T-helper 2 cell treated with Interferon-gamma antibody and Interleukin-4, amounts not matched to agents 5 μg/mL and 100 μg/mL, for 36 hours (primary cell): Measurements from ENCODE around the gene SFSWAP.
"Not testable (repeated sequence)": the region's sequence is repeated elsewhere in the genome, so short reads cannot be mapped to it uniquely, and the experiment has no call there.

Experiments
- DNase-seq: peaks from one replicate; pipeline ENCODE4 v3.0.0; 2021; ENCODE audit warnings: low spot score
- H3K27ac Mint-ChIP-seq: one replicate; pipeline ENCODE4 v1.8.0; 2021; ENCODE audit warnings: mild to moderate bottlenecking, mixed read lengths
- H3K27me3 Mint-ChIP-seq: one replicate; pipeline ENCODE4 v1.8.0; 2021; ENCODE audit warnings: low read depth, mixed read lengths
- H3K36me3 Mint-ChIP-seq: one replicate; pipeline ENCODE4 v1.8.0; 2021; ENCODE audit warnings: low read depth, mixed read lengths
- H3K4me1 Mint-ChIP-seq: one replicate; pipeline ENCODE4 v1.8.0; 2021; ENCODE audit warnings: low read depth, mixed read lengths
- H3K4me3 Mint-ChIP-seq: one replicate; pipeline ENCODE4 v1.8.0; 2022; ENCODE audit warnings: mild to moderate bottlenecking, moderate library complexity, mixed read lengths
- H3K9me3 Mint-ChIP-seq: one replicate; pipeline ENCODE4 v1.8.0; 2021; ENCODE audit warnings: mixed read lengths

The SFSWAP gene

DNA sequence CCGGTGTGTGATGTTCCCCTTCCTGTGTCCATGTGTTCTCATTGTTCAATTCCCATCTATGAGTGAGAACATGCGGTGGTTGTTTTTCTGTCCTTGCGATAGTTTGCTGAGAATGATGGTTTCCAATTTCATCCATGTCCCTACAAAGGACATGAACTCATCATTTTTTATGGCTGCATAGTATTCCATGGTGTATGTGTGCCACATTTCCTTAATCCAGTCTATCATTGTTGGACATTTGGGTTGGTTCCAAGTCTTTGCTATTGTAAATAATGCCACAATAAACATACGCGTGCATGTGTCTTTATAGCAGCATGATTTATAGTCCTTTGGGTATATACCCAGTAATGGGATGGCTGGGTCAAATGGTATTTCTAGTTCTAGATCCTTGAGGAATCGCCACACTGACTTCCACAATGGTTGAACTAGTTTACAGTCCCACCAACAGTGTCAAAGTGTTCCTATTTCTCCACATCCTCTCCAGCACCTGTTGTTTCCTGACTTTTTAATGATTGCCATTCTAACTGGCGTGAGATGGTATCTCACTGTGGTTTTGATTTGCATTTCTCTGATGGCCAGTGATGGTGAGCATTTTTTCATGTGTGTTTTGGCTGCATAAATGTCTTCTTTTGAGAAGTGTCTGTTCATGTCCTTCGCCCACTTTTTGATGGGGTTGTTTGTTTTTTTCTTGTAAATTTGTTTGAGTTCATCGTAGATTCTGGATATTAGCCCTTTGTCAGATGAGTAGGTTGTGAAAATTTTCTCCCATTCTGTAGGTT lies 98.8 kb downstream of the SFSWAP start:
- H3K4me1 Mint-ChIP-seq, DNase-seq, H3K27me3 Mint-ChIP-seq: not testable (repeated sequence)
- peaks cover 13% of the 10 kb centered on the region for H3K9me3 Mint-ChIP-seq
- peak overlapping the region; percentile 55 for H3K27ac Mint-ChIP-seq
- H3K36me3 Mint-ChIP-seq: peaks cover 12% of the 10 kb centered on the region
- H3K4me3 Mint-ChIP-seq: peak overlapping the region; percentile 65

DNA sequence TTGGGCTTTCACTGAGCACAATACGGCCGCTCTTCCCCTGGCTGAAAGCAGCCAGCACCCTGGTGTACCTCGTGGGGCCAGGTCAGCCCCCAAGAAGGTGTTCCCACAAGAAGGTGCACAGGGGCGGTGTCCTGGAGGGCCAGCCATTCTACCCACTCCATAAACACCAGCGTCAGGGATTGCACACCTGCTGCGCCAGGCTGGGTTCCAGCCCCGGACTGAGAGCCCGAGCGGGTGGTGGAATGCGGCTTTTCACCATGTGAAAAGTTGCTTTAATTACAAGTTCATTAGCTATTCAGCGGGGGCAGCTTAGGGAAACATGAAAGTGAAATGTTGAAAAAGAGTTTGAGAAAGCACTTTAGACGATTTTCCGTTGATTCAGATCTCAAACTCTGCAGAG lies 99.8 kb downstream of the SFSWAP start:
- Mint-ChIP-seq H3K27ac (no peak overlapping the region), H3K4me3 (no peak overlapping the region), H3K4me1 (no peaks in the 10 kb centered on the region), H3K9me3 (peaks cover 13% of the 10 kb centered on the region), H3K27me3 (no peaks in the 10 kb centered on the region), H3K36me3 (peaks cover 10% of the 10 kb centered on the region)
- no peak for DNase-seq

DNA sequence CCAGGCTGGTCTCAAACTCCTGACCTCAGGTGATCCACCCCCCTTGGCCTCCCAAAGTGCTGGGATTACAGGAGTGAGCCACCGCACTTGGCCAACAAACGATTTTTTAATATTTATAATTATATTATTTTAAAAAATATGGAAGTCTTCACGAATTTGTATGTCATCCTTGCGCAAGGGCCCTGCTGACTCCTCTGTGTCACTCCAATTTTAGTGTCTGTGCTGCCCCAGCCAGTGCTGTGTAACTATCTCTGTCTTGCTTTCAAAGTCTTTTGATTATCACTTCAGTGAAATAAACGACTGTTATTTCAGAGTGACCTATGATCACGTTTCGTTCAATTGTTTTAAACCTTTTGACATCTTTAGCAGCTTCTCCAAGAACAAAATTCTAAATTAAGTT lies 104.2 kb downstream of the SFSWAP start:
- H3K27me3 Mint-ChIP-seq: no peaks in the 10 kb centered on the region
- H3K27ac Mint-ChIP-seq: no peak overlapping the region
- no peak for DNase-seq
- peaks cover 10% of the 10 kb centered on the region for H3K36me3 Mint-ChIP-seq
- H3K4me1 Mint-ChIP-seq: no peaks in the 10 kb centered on the region
- no peak overlapping the region for H3K4me3 Mint-ChIP-seq
- peaks cover 13% of the 10 kb centered on the region for H3K9me3 Mint-ChIP-seq

DNA sequence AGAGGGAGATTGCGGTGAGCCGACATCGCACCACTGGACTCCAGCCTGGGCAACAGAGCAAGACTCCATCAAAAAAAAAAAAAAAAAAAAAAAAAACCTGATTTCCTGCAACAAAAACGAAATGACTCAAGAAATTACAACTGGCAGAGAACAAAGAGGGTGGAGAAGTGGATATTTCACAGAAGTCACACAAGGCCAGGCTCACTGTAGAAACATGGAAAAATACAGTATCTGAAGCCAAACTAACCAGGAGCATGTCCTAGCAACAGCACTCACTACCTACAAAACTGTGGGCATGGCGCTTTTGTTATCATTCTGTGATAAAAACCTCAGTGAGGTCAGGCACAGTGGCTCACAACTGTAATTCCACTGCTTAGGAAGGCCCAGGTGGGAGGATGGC lies 105.6 kb downstream of the SFSWAP start:
- no peak overlapping the region for H3K27ac Mint-ChIP-seq
- peaks cover 13% of the 10 kb centered on the region for H3K9me3 Mint-ChIP-seq
- no peaks in the 10 kb centered on the region for H3K4me1 Mint-ChIP-seq
- peaks cover 10% of the 10 kb centered on the region for H3K36me3 Mint-ChIP-seq
- no peak overlapping the region for H3K4me3 Mint-ChIP-seq
- H3K27me3 Mint-ChIP-seq: no peaks in the 10 kb centered on the region
- DNase-seq: no peak

DNA sequence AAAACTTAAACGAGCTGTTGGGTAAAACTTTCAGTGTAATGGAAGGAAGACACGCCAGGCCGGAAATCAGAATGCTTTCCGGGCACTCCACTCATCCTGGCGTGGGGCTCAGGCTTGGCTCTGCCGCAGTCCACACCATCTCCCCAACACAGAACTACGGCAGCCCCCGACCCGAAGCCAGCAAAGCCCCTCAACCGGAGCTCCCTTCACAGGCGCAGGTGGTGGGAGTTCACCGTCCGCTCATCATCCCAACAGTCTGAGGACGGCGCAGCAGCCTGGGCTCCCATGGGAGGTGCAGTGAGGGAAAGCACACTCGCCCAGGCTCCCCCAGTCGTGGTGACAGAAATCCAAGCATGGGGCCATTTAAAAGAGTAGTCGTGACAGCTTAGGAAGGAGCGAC lies 106.4 kb downstream of the SFSWAP start:
- no peak overlapping the region for H3K4me3 Mint-ChIP-seq
- H3K9me3 Mint-ChIP-seq: peaks cover 8% of the 10 kb centered on the region
- no peak for DNase-seq
- no peaks in the 10 kb centered on the region for H3K27me3 Mint-ChIP-seq
- H3K4me1 Mint-ChIP-seq: no peaks in the 10 kb centered on the region
- H3K36me3 Mint-ChIP-seq: peaks cover 5% of the 10 kb centered on the region
- H3K27ac Mint-ChIP-seq: no peak overlapping the region

DNA sequence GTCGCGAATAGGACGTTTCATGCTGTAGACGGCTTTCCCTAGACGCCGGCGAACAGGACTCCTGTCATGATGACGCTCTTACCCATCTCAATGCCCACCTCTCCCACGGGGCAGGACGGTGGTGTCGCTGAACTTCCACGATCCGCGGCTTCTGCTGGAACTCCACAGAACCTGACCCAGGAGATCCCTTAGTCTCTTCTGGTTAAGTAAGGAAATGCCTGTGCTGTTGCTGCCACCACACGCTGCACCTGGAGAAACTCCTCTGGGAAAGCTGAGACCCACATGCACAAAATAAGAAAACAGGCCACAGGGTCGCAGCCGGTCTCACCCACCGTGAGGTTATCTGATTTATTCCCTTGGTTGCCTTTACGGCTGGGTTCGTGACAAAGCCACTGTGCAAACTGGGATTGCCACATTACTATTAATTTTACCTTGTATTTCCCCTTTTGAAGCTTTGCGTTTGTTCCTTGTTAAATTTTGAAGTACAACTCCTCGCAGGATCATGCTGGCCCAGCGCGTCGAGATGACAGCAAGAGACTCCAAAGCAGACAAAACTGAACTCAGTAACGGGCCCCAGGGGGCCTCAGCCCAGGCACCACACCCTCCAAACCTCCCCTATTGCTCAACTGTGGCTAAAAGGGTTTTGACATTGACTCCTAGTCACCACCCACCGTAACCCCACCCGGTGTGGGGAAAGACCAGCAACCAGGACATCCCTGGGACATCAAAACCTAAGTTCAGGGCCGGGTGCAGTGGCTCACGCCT lies 108.1 kb downstream of the SFSWAP start:
- Mint-ChIP-seq H3K4me1 (no peaks in the 10 kb centered on the region), H3K36me3 (no peaks in the 10 kb centered on the region), H3K9me3 (no peaks in the 10 kb centered on the region), H3K27ac (no peak overlapping the region), H3K27me3 (no peaks in the 10 kb centered on the region), H3K4me3 (no peak overlapping the region)
- no peak for DNase-seq

DNA sequence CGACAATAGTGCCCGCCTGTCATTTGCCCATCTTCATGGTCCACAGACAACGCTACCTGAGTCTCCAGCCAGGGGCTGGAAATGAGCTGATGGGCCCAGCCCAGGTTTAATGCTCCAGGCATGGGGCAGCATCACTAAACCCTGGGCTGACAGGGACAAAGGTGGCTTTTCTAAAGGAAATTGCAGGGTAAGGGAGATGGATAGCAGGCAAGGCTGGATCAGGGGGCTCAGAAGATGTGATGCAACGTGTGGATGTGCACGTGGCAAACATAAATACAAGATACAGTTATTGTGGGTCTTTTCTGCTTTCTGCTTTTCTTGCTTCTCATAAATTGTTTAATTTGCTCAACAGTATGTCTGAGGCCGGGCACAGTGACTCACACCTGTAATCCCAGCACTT lies 113.6 kb downstream of the SFSWAP start:
- no peak overlapping the region for H3K27ac Mint-ChIP-seq
- no peaks in the 10 kb centered on the region for H3K36me3 Mint-ChIP-seq
- DNase-seq: no peak

DNA sequence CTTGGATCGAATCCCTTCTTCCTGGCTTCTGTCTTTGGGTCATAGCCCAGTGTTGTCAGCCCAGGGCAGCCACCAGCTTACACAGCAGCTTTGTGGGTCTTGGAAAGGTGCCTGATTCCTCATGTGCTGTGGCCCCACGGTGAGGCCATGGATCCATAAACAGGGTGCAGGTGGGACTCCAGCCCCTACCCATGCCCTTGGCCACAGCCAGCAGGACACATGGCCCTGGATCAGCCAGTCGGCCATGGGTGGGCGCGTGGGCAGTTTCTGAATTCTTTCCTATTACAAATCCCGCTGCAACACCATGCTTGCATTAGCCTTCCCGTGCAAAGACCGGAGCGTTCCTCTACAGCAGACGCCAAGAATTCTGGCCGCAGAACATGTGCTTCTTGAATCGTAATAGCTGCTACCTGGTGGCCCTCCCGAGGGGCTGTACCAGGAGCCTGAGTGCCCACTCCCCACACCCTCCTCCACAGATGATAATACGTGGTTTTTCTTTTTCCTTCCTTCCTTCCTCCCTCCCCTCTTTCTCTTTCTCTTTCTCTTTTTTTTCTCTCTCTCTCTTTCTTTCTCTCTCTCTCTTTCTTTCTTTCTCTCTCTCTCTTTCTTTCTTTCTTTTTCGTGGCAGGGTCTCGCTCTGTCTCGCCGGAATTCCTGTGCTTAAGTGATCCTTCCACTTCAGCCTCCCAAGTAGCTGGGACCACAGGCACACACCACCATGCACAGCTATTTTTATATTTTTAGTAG lies 114.4 kb downstream of the SFSWAP start:
- Mint-ChIP-seq H3K27me3 (peaks cover 29% of the 10 kb centered on the region), H3K4me1 (no peaks in the 10 kb centered on the region), H3K4me3 (no peak overlapping the region), H3K36me3 (no peaks in the 10 kb centered on the region), H3K27ac (no peak overlapping the region), H3K9me3 (no peaks in the 10 kb centered on the region)
- no peak for DNase-seq

More for the DNA sequence above, 113.6 kb downstream of the SFSWAP start:
- H3K27me3 Mint-ChIP-seq: peaks cover 26% of the 10 kb centered on the region
- no peaks in the 10 kb centered on the region for H3K4me1 Mint-ChIP-seq
- no peak overlapping the region for H3K4me3 Mint-ChIP-seq
- H3K9me3 Mint-ChIP-seq: no peaks in the 10 kb centered on the region

DNA sequence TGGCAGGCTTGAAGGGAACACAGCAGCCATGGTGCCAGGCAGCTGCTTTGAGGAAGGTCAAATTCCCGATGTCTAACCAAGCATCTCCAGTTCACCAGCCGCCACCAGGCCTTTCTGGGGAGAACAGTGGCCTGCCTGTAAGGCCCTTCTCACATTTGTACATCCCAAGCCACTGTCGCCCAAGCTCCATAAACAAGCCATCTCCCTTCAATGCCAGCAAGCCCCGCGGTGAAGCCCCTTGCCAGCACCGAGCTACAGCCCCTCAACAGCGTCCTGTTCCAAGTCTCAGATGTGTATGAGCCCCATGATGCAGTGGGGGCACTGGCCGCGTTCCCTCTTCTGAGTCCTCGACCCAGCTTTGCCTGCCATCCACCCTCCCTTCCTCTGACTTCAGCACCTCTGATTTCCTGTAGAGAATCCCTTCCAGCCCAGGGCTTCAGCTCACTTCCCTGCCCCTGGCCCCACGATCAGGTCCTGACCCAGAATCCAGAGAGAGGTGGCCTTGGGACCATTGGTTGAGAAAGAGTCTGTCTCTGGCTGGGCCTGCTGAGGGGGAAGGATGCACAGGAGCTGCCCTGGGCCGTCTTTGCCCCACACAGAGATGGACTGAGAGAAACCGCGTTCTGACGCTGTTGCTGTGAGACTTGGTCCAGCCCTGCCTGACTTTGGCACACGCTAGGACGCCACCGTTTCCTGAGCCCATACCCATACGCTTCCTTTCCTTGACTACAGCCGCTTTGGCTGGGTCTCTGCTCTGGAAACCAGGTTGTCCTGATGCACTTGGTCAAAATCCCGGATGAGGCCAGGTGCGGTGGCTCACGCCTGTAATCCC lies 115.4 kb downstream of the SFSWAP start:
- Mint-ChIP-seq H3K36me3 (no peaks in the 10 kb centered on the region), H3K4me3 (no peak overlapping the region), H3K27me3 (peaks cover 35% of the 10 kb centered on the region), H3K4me1 (no peaks in the 10 kb centered on the region), H3K27ac (no peak overlapping the region), H3K9me3 (no peaks in the 10 kb centered on the region)
- DNase-seq: no peak

DNA sequence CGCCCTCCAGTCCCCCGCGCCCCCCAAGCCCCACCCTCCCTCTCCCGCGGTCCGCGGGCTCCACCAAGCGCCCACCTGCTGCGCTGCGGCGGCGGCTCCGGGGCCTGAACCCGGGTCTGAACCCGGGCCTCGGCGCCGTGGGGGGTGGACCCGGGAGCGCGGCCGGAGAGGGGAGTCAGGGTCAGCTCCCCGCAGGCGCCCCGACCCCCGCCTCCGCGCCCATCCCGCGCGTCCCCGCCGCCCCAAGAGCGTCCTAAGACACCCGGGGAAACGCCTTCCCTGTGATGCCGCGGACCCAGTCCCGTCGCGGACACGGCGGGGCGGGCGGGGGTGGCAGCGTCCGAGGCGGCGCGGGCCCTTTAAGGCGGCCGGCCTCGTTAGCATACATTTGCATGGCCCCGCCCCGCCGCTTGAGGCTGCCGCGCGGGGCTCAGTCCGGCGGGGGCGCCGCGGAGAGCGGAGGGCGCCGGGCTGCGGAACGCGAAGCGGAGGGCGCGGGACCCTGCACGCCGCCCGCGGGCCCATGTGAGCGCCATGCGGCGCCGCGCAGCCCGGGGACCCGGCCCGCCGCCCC lies 117.2 kb downstream of the SFSWAP start, which contains the start of gene MMP17:
MMP17 (plus strand) TSS at position 433 of the 574 bp plus-strand sequence; CDS start at position 535, 102 bp downstream.
- Mint-ChIP-seq H3K36me3 (no peaks in the 10 kb centered on the region), H3K4me3 (peak within 1 kb of the TSS; percentile 38), H3K4me1 (no peaks in the 10 kb centered on the region), H3K27me3 (peaks cover 43% of the 10 kb centered on the region), H3K27ac (no peak within 1 kb of the TSS), H3K9me3 (no peaks in the 10 kb centered on the region)
- peak; percentile 31 for DNase-seq

DNA sequence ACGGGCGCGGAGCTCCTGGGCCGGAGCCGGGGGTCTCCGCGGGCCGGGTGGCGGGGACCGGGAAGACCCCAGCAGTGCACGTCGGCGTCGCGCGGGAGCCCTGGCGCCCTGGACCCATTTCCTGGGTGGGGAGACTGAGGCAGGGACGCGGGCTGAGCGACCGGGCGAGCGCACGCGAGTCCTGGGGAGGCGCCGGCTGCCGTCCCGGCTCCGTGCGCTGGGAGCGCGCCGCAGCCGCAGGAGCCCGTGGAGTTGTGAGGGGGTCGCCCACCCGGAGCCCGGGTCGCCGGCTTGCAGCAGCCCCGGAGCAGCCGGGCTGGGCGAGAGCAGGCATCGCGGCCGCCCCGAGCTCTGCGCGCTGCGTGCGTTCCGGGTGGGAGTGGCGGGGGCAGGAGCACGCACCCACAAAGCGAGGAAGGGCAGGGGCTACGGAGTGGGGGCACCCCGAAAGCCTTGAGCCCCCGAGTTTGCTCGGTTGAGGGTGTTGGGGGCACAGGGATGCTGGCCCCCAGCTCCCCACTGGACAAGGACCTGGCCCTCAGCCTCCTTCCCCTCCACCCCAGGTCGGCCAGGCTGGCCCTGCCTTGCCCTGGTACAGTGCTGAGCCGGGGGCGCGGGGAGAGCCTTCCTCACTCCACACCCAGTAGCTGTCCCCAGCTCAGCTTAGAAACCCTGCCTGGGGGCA lies 117.9 kb downstream of the SFSWAP start:
- no peak overlapping the region for H3K27ac Mint-ChIP-seq
- H3K9me3 Mint-ChIP-seq: no peaks in the 10 kb centered on the region
- no peaks in the 10 kb centered on the region for H3K36me3 Mint-ChIP-seq
- peak overlapping the region; percentile 38 for H3K4me3 Mint-ChIP-seq
- H3K27me3 Mint-ChIP-seq: peaks cover 47% of the 10 kb centered on the region
- H3K4me1 Mint-ChIP-seq: no peaks in the 10 kb centered on the region
- DNase-seq: no peak

DNA sequence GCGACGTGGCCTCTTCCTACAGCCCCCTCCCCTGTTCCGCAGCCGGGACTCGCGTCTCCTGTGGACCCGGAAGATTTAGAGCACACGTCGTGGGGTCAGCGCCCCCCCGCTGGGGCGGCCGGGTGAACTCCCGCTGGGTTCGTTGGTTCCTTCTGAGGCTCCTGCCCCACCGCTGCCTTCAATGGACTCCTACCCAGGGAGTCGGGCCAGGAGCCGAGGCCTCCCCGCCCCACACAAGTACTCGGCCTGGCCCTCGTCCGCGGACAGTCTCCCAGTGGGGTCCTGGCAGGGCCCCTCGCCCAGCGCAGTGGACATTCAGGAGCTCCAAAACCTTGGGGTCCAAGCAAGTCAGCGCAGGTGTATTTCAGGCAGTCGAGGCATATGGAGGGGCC lies 118.5 kb downstream of the SFSWAP start:
- DNase-seq: no peak
- no peak overlapping the region for H3K27ac Mint-ChIP-seq

More for the DNA sequence above, 118.5 kb downstream of the SFSWAP start:
- Mint-ChIP-seq H3K36me3 (no peaks in the 10 kb centered on the region), H3K27me3 (peaks cover 46% of the 10 kb centered on the region), H3K9me3 (no peaks in the 10 kb centered on the region), H3K4me1 (no peaks in the 10 kb centered on the region), H3K4me3 (peak overlapping the region; percentile 38)
